Activated CD4-positive, alpha-beta T cell treated with anti-CD3 and anti-CD28 coated beads, Interleukin-2, amount 50 U/mL, for 16 hours (primary cell): Measurements from ENCODE around the gene WNT9B.

Source experiments
- DNase-seq: peaks from one replicate; pipeline ENCODE4 v3.0.0-alpha.2; 2020

The WNT9B gene

GRCh38 chr17:46885415-46886309 is 34.3 kb downstream of the WNT9B start:
- no peak for DNase-seq

- no peak for DNase-seq
Measured at GRCh38 chr17:46886310-46886663, 34.9 kb downstream of the WNT9B start.

GRCh38 chr17:46887717-46888116 is 36.3 kb downstream of the WNT9B start:
- no peak for DNase-seq

- DNase-seq, result no peak
Measured at GRCh38 chr17:46888727-46889126, 37.3 kb downstream of the WNT9B start.

GRCh38 chr17:46889519-46889918 is 38.1 kb downstream of the WNT9B start:
- no peak for DNase-seq

- DNase-seq, result no peak
Measured at GRCh38 chr17:46889992-46890564, 38.7 kb downstream of the WNT9B start.

- DNase-seq, result no peak
Measured at GRCh38 chr17:46890638-46891037, 39.3 kb downstream of the WNT9B start.

- no peak for DNase-seq
Measured at GRCh38 chr17:46892192-46892703, 40.9 kb downstream of the WNT9B start.

GRCh38 chr17:46894024-46894423 is 42.6 kb downstream of the WNT9B start:
- DNase-seq, result no peak

GRCh38 chr17:46894476-46895151 is 43.2 kb downstream of the WNT9B start:
- no peak for DNase-seq

- DNase-seq, result no peak
Measured at GRCh38 chr17:46895171-46895570, 43.8 kb downstream of the WNT9B start.

- no peak for DNase-seq
Measured at GRCh38 chr17:46896991-46897390, 45.6 kb downstream of the WNT9B start.

- no peak for DNase-seq
Measured at GRCh38 chr17:46898364-46898763, 47.0 kb downstream of the WNT9B start.

- no peak for DNase-seq
Measured at GRCh38 chr17:46898860-46899259, 47.5 kb downstream of the WNT9B start.

- no peak for DNase-seq
Measured at GRCh38 chr17:46901291-46901690, 49.9 kb downstream of the WNT9B start.

- DNase-seq, result no peak
Measured at GRCh38 chr17:46903762-46904672, 52.6 kb downstream of the WNT9B start.

GRCh38 chr17:46908068-46908737 is 56.8 kb downstream of the WNT9B start:
- DNase-seq, result no peak

- DNase-seq, result no peak
Measured at GRCh38 chr17:46910179-46910927, 59.0 kb downstream of the WNT9B start.

GRCh38 chr17:46911311-46911710 is 59.9 kb downstream of the WNT9B start:
- no peak for DNase-seq

- no peak for DNase-seq
Measured at GRCh38 chr17:46915596-46915995, 64.2 kb downstream of the WNT9B start.

GRCh38 chr17:46916211-46916610 is 64.8 kb downstream of the WNT9B start:
- no peak for DNase-seq
